HCT116 (cell line): ENCODE measurements around the gene HLCS. TPM values are rescaled to one million over a fixed set of nuclear protein-coding genes. Genes with fewer than 3 reads are reported as not detected.

Experiments used
- ATAC-seq: fragments of 200-7000 bp; cut with Tn5 transposase; 2 replicates; pipeline ENCODE4 v1.9.1; 2020; ENCODE audit warnings: mild to moderate bottlenecking, moderate library complexity
- BruUV-seq: library from RNA; stranded (reverse); fragments of 400-500 nt; replicated peaks from 2 replicates; lab custom pipeline; 2021; lab: Mats Ljungman, UMichigan
- CTCF ChIA-PET: fragments of 300-600 bp; sonication (Branson Sonifier 250); formaldehyde crosslinking; loops from one replicate; lab custom pipeline; 2021; ENCODE audit warnings: antibody characterized with exemption; lab: Charles Lee
- POLR2A ChIA-PET: fragments of 300-600, 350-600 bp; sonication (Branson Sonifier 250); formaldehyde crosslinking; loops from one replicate; lab custom pipeline; 2021; ENCODE audit warnings: antibody characterized with exemption; lab: Charles Lee
- RAD21 ChIA-PET, 2 experiments: fragments of 300-600 bp; sonication (Branson Sonifier 250); formaldehyde crosslinking; loops; one replicate each; lab custom pipeline; 2023; ENCODE audit warnings: low total read pairs in 2 of 2; ENCODE audit not compliant: uncharacterized antibody in 2 of 2, unreplicated experiment in 2 of 2, low non-redundant PET in 1 of 2; lab: Charles Lee
- DNase-seq: peaks from one replicate; pipeline ENCODE4 v3.0.0-alpha.2; 2010; ENCODE audit warnings: low read depth, low spot score
- H2AFZ ChIP-seq: fragments of 200-600 bp; shearing (Covaris generic), sonication (generic); 2 replicates; pipeline ENCODE4 v1.6.1; 2017; ENCODE audit warnings: low read depth, mixed run types, mixed read lengths, antibody characterized with exemption, low read length; ENCODE audit not compliant: poor library complexity, severe bottlenecking
- H3K27ac ChIP-seq: 2 replicates; pipeline ENCODE4 v1.5.1; 2012; ENCODE audit warnings: low read depth, low read length
- H3K27me3 ChIP-seq: fragments of 200-600 bp; sonication (generic); 2 replicates; pipeline ENCODE4 v1.6.1; 2016; ENCODE audit warnings: mixed run types, low read length, mixed read lengths; ENCODE audit not compliant: insufficient read depth
- H3K36me3 ChIP-seq, 2 experiments: fragments of 200-500 bp in 1 of 2; fragments of 200-600 bp in 1 of 2; sonication (Bioruptor generic) in 1 of 2; sonication (generic) in 1 of 2; 2 replicates each; pipeline versions ENCODE4 v1.5.1 to v1.6.1; 2014 to 2016; ENCODE audit warnings: low read length in 2 of 2, inconsistent platforms in 1 of 2, mixed read lengths in 1 of 2, mixed run types in 1 of 2; ENCODE audit not compliant: insufficient read depth in 2 of 2, control insufficient read depth in 1 of 2
- H3K4me1 ChIP-seq, 2 experiments: fragments of 200-600 bp in 1 of 2; sonication (generic) in 1 of 2; 2 replicates each; pipeline versions ENCODE4 v1.5.1 to v1.6.1; 2012 to 2017; ENCODE audit warnings: low read length in 2 of 2, inconsistent platforms in 1 of 2, mild to moderate bottlenecking in 1 of 2, mixed read lengths in 1 of 2, mixed run types in 1 of 2, moderate library complexity in 1 of 2; ENCODE audit not compliant: insufficient read depth in 2 of 2, control insufficient read depth in 1 of 2
- H3K4me2 ChIP-seq: fragments of 200-600 bp; sonication (generic); 2 replicates; pipeline ENCODE4 v1.6.1; 2017; ENCODE audit warnings: mixed run types, low read length, mixed read lengths
- H3K4me3 ChIP-seq, 2 experiments: fragments of 200-600 bp in 1 of 2; sonication (generic) in 1 of 2; replicated peaks in 1 of 2; 2 replicates each; pipeline ENCODE4 v1.5.1; 2011 to 2016; ENCODE audit warnings: low read length in 2 of 2, control low read depth in 1 of 2, low read depth in 1 of 2, mild to moderate bottlenecking in 1 of 2, mixed read lengths in 1 of 2, mixed run types in 1 of 2
- H3K79me2 ChIP-seq: fragments of 200-600 bp; sonication (generic); 2 replicates; pipeline ENCODE4 v1.6.1; 2017; ENCODE audit warnings: mild to moderate bottlenecking, mixed run types, low read length, moderate library complexity, mixed read lengths; ENCODE audit not compliant: insufficient read depth
- H3K9ac ChIP-seq: fragments of 200-600 bp; sonication (generic); 2 replicates; pipeline ENCODE4 v1.6.1; 2016; ENCODE audit warnings: low read length, mixed read lengths
- H3K9me2 ChIP-seq: fragments of 200-600 bp; sonication (generic), shearing (Covaris generic); 2 replicates; pipeline ENCODE4 v1.6.1; 2017; ENCODE audit warnings: mixed run types, mild to moderate bottlenecking, moderate library complexity; ENCODE audit not compliant: insufficient read depth
- H3K9me3 ChIP-seq, 2 experiments: fragments of 200-500 bp in 1 of 2; fragments of 200-600 bp in 1 of 2; sonication (Bioruptor generic) in 1 of 2; sonication (generic) in 1 of 2; 2 replicates each; pipeline ENCODE4 v1.6.1; 2014 to 2017; ENCODE audit warnings: low read length in 2 of 2, mixed read lengths in 2 of 2, inconsistent platforms in 1 of 2, low read depth in 1 of 2, mild to moderate bottlenecking in 1 of 2, mixed run types in 1 of 2, moderate library complexity in 1 of 2; ENCODE audit not compliant: control insufficient read depth in 1 of 2, insufficient read depth in 1 of 2
- H4K20me1 ChIP-seq: fragments of 200-600 bp; sonication (generic), shearing (Covaris generic); 2 replicates; pipeline ENCODE4 v1.6.1; 2017; ENCODE audit warnings: mixed run types, mild to moderate bottlenecking, moderate library complexity; ENCODE audit not compliant: insufficient read depth
- CEBPB ChIP-seq: IDR thresholded peaks from 2 replicates; pipeline ENCODE4 v1.6.1; 2012; ENCODE audit warnings: low read depth
- ELF1 ChIP-seq: IDR thresholded peaks from 2 replicates; pipeline ENCODE4 v1.6.1; 2012; ENCODE audit warnings: low read depth, borderline replicate concordance
- EZH2 ChIP-seq: fragments of 200-600 bp; sonication (generic); IDR thresholded peaks from 2 replicates; pipeline ENCODE4 v1.6.1; 2017; ENCODE audit warnings: antibody characterized with exemption, mixed run types
- EZH2phosphoT487 ChIP-seq: fragments of 200-600 bp; IDR thresholded peaks from 2 replicates; pipeline ENCODE4 v1.6.1; 2018; ENCODE audit warnings: antibody characterized with exemption, borderline replicate concordance
- FOSL1 ChIP-seq: IDR thresholded peaks from 2 replicates; pipeline ENCODE4 v1.6.1; 2012; ENCODE audit warnings: low read depth
- JUND ChIP-seq: IDR thresholded peaks from 2 replicates; pipeline ENCODE4 v1.6.1; 2012
- POLR2A ChIP-seq: IDR thresholded peaks from 2 replicates; pipeline ENCODE4 v1.7.0; 2011; ENCODE audit warnings: borderline replicate concordance; ENCODE audit not compliant: insufficient read depth, insufficient read length; ENCODE audit errors: extremely low read depth
- POLR2AphosphoS5 ChIP-seq: IDR thresholded peaks from 2 replicates; pipeline ENCODE4 v1.6.1; 2011; ENCODE audit warnings: mild to moderate bottlenecking, low read depth, low read length, moderate library complexity
- SIN3A ChIP-seq: IDR thresholded peaks from 2 replicates; pipeline ENCODE4 v1.6.1; 2012; ENCODE audit warnings: low read depth
- SP1 ChIP-seq: IDR thresholded peaks from 2 replicates; pipeline ENCODE4 v1.6.1; 2012; ENCODE audit warnings: low read depth
- TCF7L2 ChIP-seq: IDR thresholded peaks from 2 replicates; pipeline ENCODE4 v1.7.0; 2011; ENCODE audit warnings: borderline replicate concordance, inconsistent platforms; ENCODE audit not compliant: insufficient read depth, insufficient read length; ENCODE audit errors: extremely low read depth
- YY1 ChIP-seq: IDR thresholded peaks from 2 replicates; pipeline ENCODE4 v1.6.1; 2011; ENCODE audit warnings: low read length, low read depth, moderate library complexity, mild to moderate bottlenecking; ENCODE audit not compliant: insufficient replicate concordance; ENCODE audit errors: extremely low read depth
- ZFX ChIP-seq: fragments of 450-650 bp; IDR thresholded peaks from 2 replicates; pipeline ENCODE4 v1.6.1; 2017
- intact Hi-C: fragments of 100-400 bp; cut with micrococcal nuclease; formaldehyde crosslinking; loops from 2 replicates; pipeline ENCODE4 v1.10.0; 2022
- total RNA-seq: library from RNA; stranded (reverse); gene quantifications from one replicate; pipeline ENCODE4 v1.2.1, GENCODE V29; 2021; ENCODE audit not compliant: unreplicated experiment
- TF ChIP-seq, protein P1 (sequence below): IDR thresholded peaks from 2 replicates; pipeline ENCODE4 v1.6.1; 2011; ENCODE audit warnings: mild to moderate bottlenecking, low read length, moderate library complexity; ENCODE audit not compliant: insufficient replicate concordance; ENCODE audit errors: extremely low read depth
- TF ChIP-seq, protein P2 (sequence below): IDR thresholded peaks from 2 replicates; pipeline ENCODE4 v1.6.1; 2012
- TF ChIP-seq, protein P3 (sequence below): IDR thresholded peaks from 2 replicates; pipeline ENCODE4 v1.6.1; 2012; ENCODE audit warnings: low read depth
- TF ChIP-seq, protein P4 (sequence below): IDR thresholded peaks from 2 replicates; pipeline ENCODE4 v1.6.1; 2012

HLCS gene
- total RNA-seq, 1 experiment from 2014 or later, result 18.5 TPM

DNA sequence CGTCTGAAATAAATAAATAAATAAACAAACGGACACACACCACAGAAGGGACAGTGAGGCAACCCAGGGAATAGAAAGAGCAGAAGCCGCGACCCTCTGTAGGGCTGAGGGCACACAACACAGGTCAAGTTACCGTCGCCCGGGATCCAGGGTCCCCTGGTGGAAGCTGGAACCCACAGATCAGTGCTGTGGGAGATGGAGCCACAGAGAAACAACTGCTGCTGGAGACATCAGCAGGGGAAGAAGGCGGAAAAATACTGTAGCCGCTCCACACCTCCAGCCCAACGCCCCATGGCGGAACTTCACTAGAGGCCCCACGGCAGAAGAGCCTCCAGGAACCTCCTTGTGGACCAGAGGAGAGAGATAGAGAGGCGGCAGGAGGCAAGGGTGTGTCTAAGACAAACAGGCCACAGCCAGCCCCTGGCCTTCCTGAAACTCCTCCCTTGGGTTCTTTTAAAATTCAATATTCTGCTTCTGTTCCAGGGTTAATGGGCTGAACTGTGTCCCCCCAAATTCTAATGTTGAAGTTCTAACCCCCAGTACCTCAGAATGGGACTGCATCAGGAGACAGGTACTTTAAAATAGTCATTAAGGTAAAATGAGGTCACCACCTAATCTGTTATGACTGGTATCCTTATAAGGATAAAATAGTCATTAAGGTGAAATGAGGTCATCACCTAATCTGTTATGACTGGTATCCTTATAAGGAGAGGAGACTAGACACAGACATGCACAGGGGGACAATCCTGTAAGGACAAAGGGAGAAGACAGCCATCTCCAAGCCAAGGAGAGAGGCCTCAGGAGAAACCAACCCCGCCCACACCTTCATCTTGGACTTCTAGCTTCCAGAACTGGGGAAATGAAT is 7.7 kb upstream of the HLCS start:
- Histone ChIP-seq H3K4me3 (no peak overlapping the region), H3K27me3 (no peaks in the 10 kb centered on the region), H3K79me2 (no peaks in the 10 kb centered on the region), H4K20me1 (no peaks in the 10 kb centered on the region), H3K4me1 (peaks cover 7 to 13% of the 10 kb centered on the region in 2 experiments), H3K36me3 (no peaks in the 10 kb centered on the region; a peak in 1 of 4 replicates), H3K27ac (no peak overlapping the region), H3K9me3 (no peaks in the 10 kb centered on the region), H3K9me2 (no peaks in the 10 kb centered on the region), H3K9ac (no peak overlapping the region)
- CTCF ChIA-PET, result no interaction called here
- POLR2A ChIA-PET, result no interaction called here
- no peak for DNase-seq
- no TSS peak for BruUV-seq
- intact Hi-C loops, result no loop called here
- TF ChIP-seq SIN3A (no peak), TCF7L2 (no peak), SP1 (no peak), POLR2A (no peak), JUND (no peak), ELF1 (no peak), YY1 (no peak), EZH2 (no peak), CEBPB (no peak), EZH2phosphoT487 (no peak), ZFX (no peak), FOSL1 (no peak), POLR2AphosphoS5 (no peak)
- TF ChIP-seq, protein P1, sequence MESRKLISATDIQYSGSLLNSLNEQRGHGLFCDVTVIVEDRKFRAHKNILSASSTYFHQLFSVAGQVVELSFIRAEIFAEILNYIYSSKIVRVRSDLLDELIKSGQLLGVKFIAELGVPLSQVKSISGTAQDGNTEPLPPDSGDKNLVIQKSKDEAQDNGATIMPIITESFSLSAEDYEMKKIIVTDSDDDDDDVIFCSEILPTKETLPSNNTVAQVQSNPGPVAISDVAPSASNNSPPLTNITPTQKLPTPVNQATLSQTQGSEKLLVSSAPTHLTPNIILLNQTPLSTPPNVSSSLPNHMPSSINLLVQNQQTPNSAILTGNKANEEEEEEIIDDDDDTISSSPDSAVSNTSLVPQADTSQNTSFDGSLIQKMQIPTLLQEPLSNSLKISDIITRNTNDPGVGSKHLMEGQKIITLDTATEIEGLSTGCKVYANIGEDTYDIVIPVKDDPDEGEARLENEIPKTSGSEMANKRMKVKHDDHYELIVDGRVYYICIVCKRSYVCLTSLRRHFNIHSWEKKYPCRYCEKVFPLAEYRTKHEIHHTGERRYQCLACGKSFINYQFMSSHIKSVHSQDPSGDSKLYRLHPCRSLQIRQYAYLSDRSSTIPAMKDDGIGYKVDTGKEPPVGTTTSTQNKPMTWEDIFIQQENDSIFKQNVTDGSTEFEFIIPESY, result no peak
- TF ChIP-seq, protein P2, sequence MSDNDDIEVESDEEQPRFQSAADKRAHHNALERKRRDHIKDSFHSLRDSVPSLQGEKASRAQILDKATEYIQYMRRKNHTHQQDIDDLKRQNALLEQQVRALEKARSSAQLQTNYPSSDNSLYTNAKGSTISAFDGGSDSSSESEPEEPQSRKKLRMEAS, result no peak
- TF ChIP-seq, protein P3, sequence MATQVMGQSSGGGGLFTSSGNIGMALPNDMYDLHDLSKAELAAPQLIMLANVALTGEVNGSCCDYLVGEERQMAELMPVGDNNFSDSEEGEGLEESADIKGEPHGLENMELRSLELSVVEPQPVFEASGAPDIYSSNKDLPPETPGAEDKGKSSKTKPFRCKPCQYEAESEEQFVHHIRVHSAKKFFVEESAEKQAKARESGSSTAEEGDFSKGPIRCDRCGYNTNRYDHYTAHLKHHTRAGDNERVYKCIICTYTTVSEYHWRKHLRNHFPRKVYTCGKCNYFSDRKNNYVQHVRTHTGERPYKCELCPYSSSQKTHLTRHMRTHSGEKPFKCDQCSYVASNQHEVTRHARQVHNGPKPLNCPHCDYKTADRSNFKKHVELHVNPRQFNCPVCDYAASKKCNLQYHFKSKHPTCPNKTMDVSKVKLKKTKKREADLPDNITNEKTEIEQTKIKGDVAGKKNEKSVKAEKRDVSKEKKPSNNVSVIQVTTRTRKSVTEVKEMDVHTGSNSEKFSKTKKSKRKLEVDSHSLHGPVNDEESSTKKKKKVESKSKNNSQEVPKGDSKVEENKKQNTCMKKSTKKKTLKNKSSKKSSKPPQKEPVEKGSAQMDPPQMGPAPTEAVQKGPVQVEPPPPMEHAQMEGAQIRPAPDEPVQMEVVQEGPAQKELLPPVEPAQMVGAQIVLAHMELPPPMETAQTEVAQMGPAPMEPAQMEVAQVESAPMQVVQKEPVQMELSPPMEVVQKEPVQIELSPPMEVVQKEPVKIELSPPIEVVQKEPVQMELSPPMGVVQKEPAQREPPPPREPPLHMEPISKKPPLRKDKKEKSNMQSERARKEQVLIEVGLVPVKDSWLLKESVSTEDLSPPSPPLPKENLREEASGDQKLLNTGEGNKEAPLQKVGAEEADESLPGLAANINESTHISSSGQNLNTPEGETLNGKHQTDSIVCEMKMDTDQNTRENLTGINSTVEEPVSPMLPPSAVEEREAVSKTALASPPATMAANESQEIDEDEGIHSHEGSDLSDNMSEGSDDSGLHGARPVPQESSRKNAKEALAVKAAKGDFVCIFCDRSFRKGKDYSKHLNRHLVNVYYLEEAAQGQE, result no peak
- TF ChIP-seq, protein P4, sequence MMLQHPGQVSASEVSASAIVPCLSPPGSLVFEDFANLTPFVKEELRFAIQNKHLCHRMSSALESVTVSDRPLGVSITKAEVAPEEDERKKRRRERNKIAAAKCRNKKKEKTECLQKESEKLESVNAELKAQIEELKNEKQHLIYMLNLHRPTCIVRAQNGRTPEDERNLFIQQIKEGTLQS, result no peak
- TF ChIP-seq, all 23 proteins: peak for 0
- ATAC-seq, result no peak
- RAD21 ChIA-PET, result no interaction called here
- no peak overlapping the region for H2AFZ ChIP-seq
- H3K4me2 ChIP-seq, result no peak overlapping the region
